Measurements from ENCODE around the gene PEX16.

GRCh38 chr11:45926001-45926401 lies 8.3 kb upstream of the PEX16 start:
- no peak for TF ChIP-seq CTCF (IDR thresholded peaks at IDR 0.05)
- no peak for TF ChIP-seq POLR2A (IDR thresholded peaks at IDR 0.05)
